ENCODE results near the gene STXBP1. TPM values are rescaled to one million over a fixed set of nuclear protein-coding genes. Genes with fewer than 3 reads are reported as not detected.

Gene STXBP1
- total and polyA plus RNA-seq, 9 of the 15 experiments (the other 6 are each of a cell fraction or from before 2014, with no cell fraction given): 4.6 to 35.1 (median 9.7) TPM

DNA sequence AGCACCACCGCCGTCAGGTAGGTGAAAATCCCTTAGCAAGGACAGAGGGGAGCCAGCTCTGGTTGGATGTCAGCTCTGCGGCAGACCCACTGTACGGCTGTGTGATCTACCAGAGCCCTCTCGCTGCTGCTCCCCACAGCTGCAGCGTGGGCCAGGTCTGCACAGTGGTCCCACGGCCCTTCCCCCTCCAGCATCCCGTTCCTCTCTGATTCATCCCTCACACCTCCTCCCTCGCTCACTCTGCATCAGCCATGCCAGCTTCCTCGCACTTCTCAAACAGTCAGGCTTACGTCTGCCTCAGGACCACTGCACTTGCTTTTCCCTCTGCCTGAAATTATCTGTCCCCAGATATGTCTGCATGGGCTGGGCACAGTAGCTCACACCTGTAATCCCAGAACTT, 68.1 kb downstream of the STXBP1 start:
- H4K20me1 ChIP-seq (replicated peaks; ENCODE audit: control insufficient read depth, insufficient read depth, low read length): no peaks in the 10 kb centered on the region
- no TSS peak for BruUV-seq (replicated peaks)
- ChIA-PET CTCF (ENCODE audit: low intra/inter-chr PET ratio) (no interaction called here), POLR2A (interaction anchor here (0.6 to 2.3 kb wide), 2 partner anchors 14 to 206 kb away, joined by 4 to 6 read pairs; no protein-coding TSS in a partner anchor)
- no peak for FAIRE-seq
- H3K27ac ChIP-seq (ENCODE audit: extremely low read depth, low read depth, low read length): no peak overlapping the region
- H3K4me2 ChIP-seq (ENCODE audit: insufficient read depth, low read length): no peak overlapping the region
- H3K4me1 ChIP-seq (replicated peaks in 1 of 2; ENCODE audit: control insufficient read depth in 2 of 2, insufficient read depth in 2 of 2, low read length in 2 of 2): no peaks in the 10 kb centered on the region; a peak in 1 of 5 replicates
- intact Hi-C loops (cut with micrococcal nuclease) (no loop called here), in situ Hi-C loops (cut with MboI) (no loop called here)
- WGBS (ENCODE audit: insufficient coverage, low coverage, missing lambda C conversion rate): 80% methylated on average over 11 of the region's 11 CpGs
- peaks cover 36% of the 10 kb centered on the region; the same call in 2 of the 3 replicates for H3K36me3 ChIP-seq (ENCODE audit: control insufficient read depth, insufficient read depth, low read length)
- no peaks in the 10 kb centered on the region for H3K27me3 ChIP-seq (ENCODE audit: control insufficient read depth in 2 of 2, insufficient read depth in 2 of 2, low read length in 2 of 2)
- H3K4me3 ChIP-seq: no peak overlapping the region
- H3K79me2 ChIP-seq (ENCODE audit: control insufficient read depth, insufficient read depth, low read length): no peaks in the 10 kb centered on the region
- no peaks in the 10 kb centered on the region for H3K9me1 ChIP-seq (ENCODE audit: control insufficient read depth, insufficient read depth, low read length)
- ATAC-seq: no peak
- DNase-seq (ENCODE audit: extremely low read depth in 1 of 4, low spot score in 3 of 4): no peak
- TF ChIP-seq, protein P1, sequence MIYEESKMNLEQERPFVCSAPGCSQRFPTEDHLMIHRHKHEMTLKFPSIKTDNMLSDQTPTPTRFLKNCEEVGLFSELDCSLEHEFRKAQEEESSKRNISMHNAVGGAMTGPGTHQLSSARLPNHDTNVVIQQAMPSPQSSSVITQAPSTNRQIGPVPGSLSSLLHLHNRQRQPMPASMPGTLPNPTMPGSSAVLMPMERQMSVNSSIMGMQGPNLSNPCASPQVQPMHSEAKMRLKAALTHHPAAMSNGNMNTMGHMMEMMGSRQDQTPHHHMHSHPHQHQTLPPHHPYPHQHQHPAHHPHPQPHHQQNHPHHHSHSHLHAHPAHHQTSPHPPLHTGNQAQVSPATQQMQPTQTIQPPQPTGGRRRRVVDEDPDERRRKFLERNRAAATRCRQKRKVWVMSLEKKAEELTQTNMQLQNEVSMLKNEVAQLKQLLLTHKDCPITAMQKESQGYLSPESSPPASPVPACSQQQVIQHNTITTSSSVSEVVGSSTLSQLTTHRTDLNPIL (CRISPR knock-in tag; IDR thresholded peaks at IDR 0.05): no peak
- TF ChIP-seq, protein P2, sequence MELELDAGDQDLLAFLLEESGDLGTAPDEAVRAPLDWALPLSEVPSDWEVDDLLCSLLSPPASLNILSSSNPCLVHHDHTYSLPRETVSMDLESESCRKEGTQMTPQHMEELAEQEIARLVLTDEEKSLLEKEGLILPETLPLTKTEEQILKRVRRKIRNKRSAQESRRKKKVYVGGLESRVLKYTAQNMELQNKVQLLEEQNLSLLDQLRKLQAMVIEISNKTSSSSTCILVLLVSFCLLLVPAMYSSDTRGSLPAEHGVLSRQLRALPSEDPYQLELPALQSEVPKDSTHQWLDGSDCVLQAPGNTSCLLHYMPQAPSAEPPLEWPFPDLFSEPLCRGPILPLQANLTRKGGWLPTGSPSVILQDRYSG (tag; conservative IDR thresholded peaks at IDR 0.05; ENCODE audit: low read depth): no peak
- TF ChIP-seq ZKSCAN3 (CRISPR knock-in tag; IDR thresholded peaks at IDR 0.05) (no peak), ZNF431 (CRISPR knock-in tag; IDR thresholded peaks at IDR 0.05) (no peak), ETV6 (IDR thresholded peaks at IDR 0.05; ENCODE audit: borderline replicate concordance in 1 of 2, low read depth in 2 of 2, low read length in 1 of 2) (no peak), ETV6 (CRISPR knock-in tag; IDR thresholded peaks at IDR 0.05; ENCODE audit: borderline replicate concordance) (no peak), NCOA6 (IDR thresholded peaks at IDR 0.05) (no peak), KLF1 (tag; IDR thresholded peaks at IDR 0.05) (no peak), RBM34 (IDR thresholded peaks at IDR 0.05; ENCODE audit: borderline replicate concordance, insufficient read depth, low read length) (no peak), CC2D1A (IDR thresholded peaks at IDR 0.05) (no peak), NFIC (IDR thresholded peaks at IDR 0.05) (no peak), GTF2E2 (tag; IDR thresholded peaks at IDR 0.05) (no peak), MTA1 (IDR thresholded peaks at IDR 0.05; ENCODE audit: borderline replicate concordance) (no peak), HEY1 (CRISPR knock-in tag; IDR thresholded peaks at IDR 0.05; ENCODE audit: borderline replicate concordance) (no peak), SAP30 (IDR thresholded peaks at IDR 0.05; ENCODE audit: borderline replicate concordance, insufficient read depth, low read depth, low read length, poor library complexity, severe bottlenecking) (no peak), KLF16 (IDR thresholded peaks at IDR 0.05) (no peak), SREBF2 (CRISPR knock-in tag; IDR thresholded peaks at IDR 0.05) (no peak)
- TF ChIP-seq, protein P3, sequence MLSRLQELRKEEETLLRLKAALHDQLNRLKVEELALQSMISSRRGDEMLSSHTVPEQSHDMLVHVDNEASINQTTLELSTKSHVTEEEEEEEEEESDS (CRISPR knock-in tag; IDR thresholded peaks at IDR 0.05): no peak
- TF ChIP-seq, protein P4, sequence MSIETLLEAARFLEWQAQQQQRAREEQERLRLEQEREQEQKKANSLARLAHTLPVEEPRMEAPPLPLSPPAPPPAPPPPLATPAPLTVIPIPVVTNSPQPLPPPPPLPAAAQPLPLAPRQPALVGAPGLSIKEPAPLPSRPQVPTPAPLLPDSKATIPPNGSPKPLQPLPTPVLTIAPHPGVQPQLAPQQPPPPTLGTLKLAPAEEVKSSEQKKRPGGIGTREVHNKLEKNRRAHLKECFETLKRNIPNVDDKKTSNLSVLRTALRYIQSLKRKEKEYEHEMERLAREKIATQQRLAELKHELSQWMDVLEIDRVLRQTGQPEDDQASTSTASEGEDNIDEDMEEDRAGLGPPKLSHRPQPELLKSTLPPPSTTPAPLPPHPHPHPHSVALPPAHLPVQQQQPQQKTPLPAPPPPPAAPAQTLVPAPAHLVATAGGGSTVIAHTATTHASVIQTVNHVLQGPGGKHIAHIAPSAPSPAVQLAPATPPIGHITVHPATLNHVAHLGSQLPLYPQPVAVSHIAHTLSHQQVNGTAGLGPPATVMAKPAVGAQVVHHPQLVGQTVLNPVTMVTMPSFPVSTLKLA (conservative IDR thresholded peaks at IDR 0.05): no peak
- TF ChIP-seq, protein P5, sequence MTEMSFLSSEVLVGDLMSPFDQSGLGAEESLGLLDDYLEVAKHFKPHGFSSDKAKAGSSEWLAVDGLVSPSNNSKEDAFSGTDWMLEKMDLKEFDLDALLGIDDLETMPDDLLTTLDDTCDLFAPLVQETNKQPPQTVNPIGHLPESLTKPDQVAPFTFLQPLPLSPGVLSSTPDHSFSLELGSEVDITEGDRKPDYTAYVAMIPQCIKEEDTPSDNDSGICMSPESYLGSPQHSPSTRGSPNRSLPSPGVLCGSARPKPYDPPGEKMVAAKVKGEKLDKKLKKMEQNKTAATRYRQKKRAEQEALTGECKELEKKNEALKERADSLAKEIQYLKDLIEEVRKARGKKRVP (CRISPR knock-in tag; IDR thresholded peaks at IDR 0.05): no peak
- peak overlapping the region in 1 of 2 experiments; percentile 42; a peak in 1 of 4 replicates for H3K9ac ChIP-seq (ENCODE audit: insufficient read depth in 1 of 2, low read depth in 2 of 2, low read length in 2 of 2)
- no peaks in the 10 kb centered on the region for H3K9me3 ChIP-seq (replicated peaks; ENCODE audit: control insufficient read depth, insufficient read depth, low read depth, low read length)
- no peak overlapping the region for H2AFZ ChIP-seq (ENCODE audit: low read depth, low read length)

Measured in K562 (cell line).